Psoas muscle (tissue), 8 donors: ENCODE data around the gene DDN. TPM values are rescaled to one million over a fixed set of nuclear protein-coding genes. Genes with fewer than 3 reads are reported as not detected.

Experiments used
- ATAC-seq, 4 donors: fragments of 200-7000 bp; cut with Tn5 transposase; one replicate each; pipeline ENCODE4 v1.9.1; 2020; ENCODE audit warnings: moderate library complexity in 3 of 4, mild to moderate bottlenecking in 2 of 4
- DNase-seq, 2 donors: peaks; one replicate each; pipeline ENCODE4 v3.0.0-alpha.2; 2020
- H3K27ac ChIP-seq: fragments of 200-600 bp; one replicate; pipeline ENCODE4 v1.8.0; 2022
- H3K27me3 ChIP-seq, 3 donors: fragments of 200-600 bp in 1 of 3; one replicate each; pipeline versions ENCODE4 v1.6.1 to v1.8.0; 2013 to 2022; ENCODE audit warnings: low read length in 2 of 3, mild to moderate bottlenecking in 2 of 3, moderate library complexity in 1 of 3; ENCODE audit not compliant: insufficient read depth in 3 of 3
- H3K36me3 ChIP-seq, 2 donors: fragments of 200-600 bp in 1 of 2; one replicate each; pipeline versions ENCODE4 v1.6.1 to v1.8.0; 2013 to 2022; ENCODE audit warnings: low read depth in 1 of 2, mild to moderate bottlenecking in 1 of 2, moderate library complexity in 1 of 2; ENCODE audit not compliant: insufficient read depth in 1 of 2
- H3K4me1 ChIP-seq: fragments of 200-600 bp; one replicate; pipeline ENCODE4 v1.8.0; 2022
- H3K4me3 ChIP-seq: fragments of 200-600 bp; one replicate; pipeline ENCODE4 v1.8.0; 2022; ENCODE audit warnings: mild to moderate bottlenecking
- H3K9me3 ChIP-seq: fragments of 200-600 bp; one replicate; pipeline ENCODE4 v1.8.0; 2022
- CTCF ChIP-seq: fragments of 200-600 bp; IDR thresholded peaks from one replicate; pipeline ENCODE4 v1.8.0; 2022; ENCODE audit warnings: antibody characterized with exemption
- WGBS, 3 donors: extraction: QIAGEN DNeasy Blood & Tissue Kit; methylation state at CpG; one replicate each; pipeline versions ENCODE4 v1.1.6 to v1.1.7; 2013; 5-methylcytosine and 5-hydroxymethylcytosine counted together
- intact Hi-C, 2 donors: fragments of 100-400 bp; cut with DNase I; formaldehyde crosslinking; loops; one replicate each; pipeline versions ENCODE4 v1.11.0 to v1.14.2; 2022
- polyA plus RNA-seq, 3 donors: library from polyadenylated mRNA; stranded (reverse); fragments of 200-250 nt; gene quantifications; one replicate each; pipeline ENCODE4 v1.2.3, GENCODE V29; 2013
- total RNA-seq, 4 donors: library from RNA; stranded (reverse); fragmentation: NEBNext Ultra II Directional in 2 of 4; extraction: Animal tissue kit (Norgen Biotek cat#: 25700) in 2 of 4; gene quantifications; one replicate each; pipeline versions ENCODE4 v1.2.1 to v1.2.4, GENCODE V29; 2021 to 2023
- donor health status: healthy with polysubstance abuse.
- donor health status: DM: no; HTN: no; CAD: no; lungs with moderate emphysema.
- donor health status: Bipolar disorder and iron deficiency.
- donor health status: healthy.
- donor health status: DM: yes; HTN: yes; CAD: no.
- donor health status: DM: no; HTN: no; CAD: no.
- donor health status: DM: no; HTN: no; CAD: no.
- donor health status: DM: yes; HTN: yes; CAD: no.

Gene DDN
- total and polyA plus RNA-seq, 7 donors, result 11.2 to 485 (median 72.6) TPM

DNA sequence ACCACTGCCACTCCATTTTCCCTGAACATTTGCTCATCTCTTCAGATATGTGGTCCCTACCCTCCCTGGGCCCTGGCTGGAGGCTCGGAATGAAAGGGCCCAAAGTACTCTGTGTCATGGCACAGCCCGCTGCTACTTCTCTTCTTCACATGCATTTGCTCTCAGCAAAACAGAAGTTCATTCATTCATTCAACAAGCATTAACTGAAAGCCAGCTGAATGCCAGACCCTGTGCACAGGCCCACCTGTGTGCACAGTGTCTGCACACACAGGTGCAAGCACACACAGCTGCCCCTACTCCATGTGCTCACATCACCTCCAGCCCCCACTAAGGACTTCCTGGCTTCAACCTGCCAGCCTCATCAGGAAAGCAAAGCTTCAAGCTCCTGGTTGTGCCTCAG, 13.3 kb downstream of the DDN start:
- Histone ChIP-seq H3K27me3 (peaks cover 0 to 43% (median 16%) of the 10 kb centered on the region in 3 donors), H3K4me3 (no peak overlapping the region), H3K9me3 (no peaks in the 10 kb centered on the region), H3K4me1 (peaks cover 10% of the 10 kb centered on the region), H3K36me3 (no peaks in the 10 kb centered on the region), H3K27ac (no peak overlapping the region)
- DNase-seq (no peak), ATAC-seq (no peak)
- intact Hi-C loops, result loop anchor here in 1 of 2 donors (5.0 kb wide), 1 partner anchor 129 kb away; no protein-coding TSS in a partner anchor
- WGBS, 3 donors, result 68 to 74% (median 69%) methylated on average over 2 of the region's 2 CpGs
- no peak for TF ChIP-seq CTCF

- no peak for TF ChIP-seq CTCF
- Histone ChIP-seq H3K27me3 (peaks cover 0 to 45% (median 20%) of the 10 kb centered on the region in 3 donors), H3K4me3 (no peak overlapping the region), H3K4me1 (peaks cover 15% of the 10 kb centered on the region), H3K27ac (no peak overlapping the region), H3K36me3 (no peaks in the 10 kb centered on the region), H3K9me3 (no peaks in the 10 kb centered on the region)
- peak in 1 of 2 donors; percentile 84 for DNase-seq
- intact Hi-C loops, result loop anchor here in 1 of 2 donors (5.0 kb wide), 1 partner anchor 128 kb away; no protein-coding TSS in a partner anchor
- 15 to 25% (median 21%) methylated on average over 10 of the region's 10 CpGs for WGBS, 3 donors
- peak; percentile 64 to 88 (median 76) for ATAC-seq
Measured at GRCh38 chr12:48985475-48985897, 13.7 kb downstream of the DDN start.

DNA sequence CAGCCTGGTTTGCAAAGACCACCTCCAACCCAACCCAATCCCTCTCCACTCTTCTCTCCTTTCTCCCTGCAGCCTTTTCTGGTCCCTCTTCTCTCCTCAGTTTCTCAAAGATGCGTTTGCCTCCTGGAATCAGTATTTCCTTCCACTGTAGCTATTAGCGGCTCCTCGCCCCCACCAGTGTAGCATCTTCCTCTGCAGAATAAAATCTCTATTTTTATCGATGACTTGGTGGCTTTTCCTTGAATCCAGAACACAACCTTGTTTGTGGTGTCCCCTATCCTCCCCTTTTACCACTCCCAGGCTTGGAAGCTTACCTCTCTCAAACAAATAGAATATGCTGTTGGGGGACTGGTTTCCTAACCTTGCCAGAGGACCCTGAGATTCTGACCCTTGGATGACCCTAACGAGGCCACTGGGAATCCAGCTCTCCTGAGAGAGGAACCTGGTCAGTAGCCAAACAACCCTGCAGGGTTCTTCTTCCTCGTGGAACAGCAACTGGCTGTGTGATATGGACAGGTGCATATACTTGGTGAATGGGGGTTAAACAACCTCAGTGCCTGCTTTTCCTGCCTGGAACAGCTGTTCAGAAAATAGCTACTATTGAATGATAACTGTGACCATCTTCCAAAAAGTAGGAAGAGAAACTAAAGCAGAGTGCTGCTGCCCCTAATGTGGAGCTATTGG, 16.6 kb downstream of the DDN start:
- 51 to 55% (median 53%) methylated on average over 6 of the region's 6 CpGs for WGBS, 3 donors
- H3K27me3 ChIP-seq, result peaks cover 0 to 59% (median 43%) of the 10 kb centered on the region in 3 donors
- no peaks in the 10 kb centered on the region for H3K36me3 ChIP-seq
- no peak overlapping the region for H3K4me3 ChIP-seq
- DNase-seq (no peak), ATAC-seq (no peak)
- no peaks in the 10 kb centered on the region for H3K9me3 ChIP-seq
- H3K27ac ChIP-seq, result no peak overlapping the region
- intact Hi-C loops, result no loop called here
- TF ChIP-seq CTCF, result no peak
- H3K4me1 ChIP-seq, result peaks cover 37% of the 10 kb centered on the region

- TF ChIP-seq CTCF, result no peak
- DNase-seq (peak in 1 of 2 donors; percentile 50), ATAC-seq (no peak)
- H3K27ac ChIP-seq, result no peak overlapping the region
- H3K36me3 ChIP-seq, result no peaks in the 10 kb centered on the region
- no peaks in the 10 kb centered on the region for H3K9me3 ChIP-seq
- peaks cover 0 to 67% (median 43%) of the 10 kb centered on the region in 3 donors for H3K27me3 ChIP-seq
- no peak overlapping the region for H3K4me3 ChIP-seq
- peaks cover 37% of the 10 kb centered on the region for H3K4me1 ChIP-seq
- intact Hi-C loops, result no loop called here
- WGBS, 3 donors, result 11 to 19% (median 14%) methylated on average over 11 to 13 of the region's 13 CpGs
Measured at GRCh38 chr12:48981757-48982157, 17.4 kb downstream of the DDN start.
